Measurements from ENCODE around the gene MYH10.

- TF ChIP-seq EZH2 (IDR thresholded peaks at IDR 0.05; ENCODE audit: borderline replicate concordance, low read length) (no peak), CTCF (IDR thresholded peaks at IDR 0.05; ENCODE audit: low read length) (no peak)
These were observed 177.2 kb downstream of the MYH10 start for GRCh38 chr17:8453326-8453725.

Measured in OCI-LY1 (cell line).